GM18502 (cell line): ENCODE measurements around the gene PLXDC1.

Experiments used
- ATAC-seq: cut with Tn5 transposase; IDR thresholded peaks from one replicate; pipeline ENCODE4 v1.9.1; 2021; ENCODE audit warnings: mild to moderate bottlenecking; ENCODE audit not compliant: unreplicated experiment, poor library complexity

Gene PLXDC1

GRCh38 chr17:39151150-39151942, at the start of gene PLXDC1:
Gene PLXDC1 (minus strand): TSS chr17:39151637. CDS start chr17:39151437, 200 bp downstream.
- no peak for ATAC-seq

GRCh38 chr17:39200957-39201510, 49.6 kb upstream of the PLXDC1 start:
- no peak for ATAC-seq

DNA sequence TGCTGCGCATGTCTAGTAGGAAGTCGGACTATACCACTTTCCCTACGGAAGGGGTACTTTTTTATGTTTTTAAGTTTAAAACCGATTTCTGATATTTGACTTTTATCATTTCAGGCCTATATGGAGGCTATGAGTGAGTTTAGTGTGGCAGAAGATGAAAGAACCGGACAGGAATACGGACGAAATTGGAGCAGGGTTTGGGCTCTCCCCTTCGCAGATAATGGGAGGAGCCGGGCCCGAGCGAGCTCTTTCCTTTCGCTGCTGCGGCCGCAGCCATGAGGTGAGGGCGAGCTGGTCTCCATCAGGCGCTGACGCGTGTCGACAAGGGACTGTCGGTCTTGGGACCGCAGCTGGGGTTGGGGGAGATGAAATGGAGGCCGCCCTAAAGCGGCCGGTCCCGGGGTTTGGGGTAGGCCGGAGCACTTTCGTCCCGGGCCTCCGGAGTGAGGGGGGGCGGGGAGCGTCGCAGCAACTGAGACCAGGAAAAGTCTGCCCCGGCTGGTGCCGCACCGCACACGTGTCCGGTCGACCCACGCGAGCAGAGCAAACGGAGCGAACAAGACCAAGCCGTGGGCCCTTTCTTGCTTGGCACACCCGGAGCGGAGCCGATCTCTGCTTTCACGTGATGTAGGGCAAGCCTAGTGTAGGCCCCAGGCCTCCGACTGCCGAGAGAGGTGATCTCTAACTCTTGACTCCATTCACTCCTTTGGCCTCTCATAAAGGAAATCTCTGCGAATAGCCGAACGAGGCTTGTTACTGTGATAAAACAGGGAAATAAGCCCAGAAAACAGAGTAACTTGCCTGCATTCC, 48.8 kb upstream of the PLXDC1 start, which contains the start of gene RPL19:
RPL19 (plus strand) TSS at position 214 of the 810 bp plus-strand sequence; CDS start at position 276, 62 bp downstream.
- peak; percentile 60 for ATAC-seq

GRCh38 chr17:39199820-39200069, 48.3 kb upstream of the PLXDC1 start:
- peak; percentile 66 for ATAC-seq

DNA sequence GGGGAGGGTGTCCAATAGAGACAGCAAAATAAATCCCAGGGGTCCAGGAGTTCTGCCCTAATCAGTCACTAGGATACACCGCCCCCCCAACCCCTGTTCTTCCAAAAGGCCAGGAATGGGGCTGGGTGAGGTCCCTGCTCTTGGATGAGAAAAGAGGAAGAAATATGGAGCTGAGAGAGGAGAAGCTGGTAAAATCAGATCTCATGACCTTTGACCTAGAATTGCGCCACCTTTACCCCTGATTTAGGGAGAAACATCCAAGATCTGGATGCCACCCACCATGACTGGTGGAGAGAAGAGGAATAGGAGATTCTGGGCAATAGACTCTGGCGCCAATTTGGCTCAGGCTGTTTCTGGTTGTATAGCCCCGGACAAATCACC, 46.7 kb upstream of the PLXDC1 start:
- no peak for ATAC-seq

- no peak for ATAC-seq
Measured at GRCh38 chr17:39197380-39198185, 46.1 kb upstream of the PLXDC1 start, which contains the start of gene CACNB1. Gene CACNB1 (minus strand): TSS chr17:39197669. CDS start chr17:39197495, 174 bp downstream.

DNA sequence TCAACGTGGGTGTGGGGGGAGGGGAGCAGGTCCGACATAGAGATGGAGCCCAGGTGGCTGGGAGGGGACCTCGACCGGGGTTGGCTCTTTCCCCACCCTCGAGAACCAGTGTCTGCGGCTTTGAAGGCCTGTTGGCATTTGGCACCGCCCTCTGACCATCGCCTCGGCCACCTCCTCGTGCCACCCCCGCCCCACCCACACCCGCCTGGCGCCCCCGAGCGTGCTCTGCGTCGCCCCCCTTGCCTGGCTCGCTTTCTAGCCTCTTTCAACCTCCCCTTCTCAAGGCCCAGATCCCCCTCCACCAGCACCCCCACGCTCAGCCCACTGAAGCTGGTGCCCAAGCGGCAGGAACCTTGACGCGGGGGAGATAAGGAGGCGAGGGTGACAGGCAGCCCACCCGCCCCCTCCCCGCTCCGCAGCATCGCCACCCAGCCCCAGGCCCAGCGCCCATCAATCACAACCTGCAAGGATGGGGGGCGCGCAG, 45.4 kb upstream of the PLXDC1 start:
- no peak for ATAC-seq

GRCh38 chr17:39196241-39196807, 44.9 kb upstream of the PLXDC1 start:
- no peak for ATAC-seq

DNA sequence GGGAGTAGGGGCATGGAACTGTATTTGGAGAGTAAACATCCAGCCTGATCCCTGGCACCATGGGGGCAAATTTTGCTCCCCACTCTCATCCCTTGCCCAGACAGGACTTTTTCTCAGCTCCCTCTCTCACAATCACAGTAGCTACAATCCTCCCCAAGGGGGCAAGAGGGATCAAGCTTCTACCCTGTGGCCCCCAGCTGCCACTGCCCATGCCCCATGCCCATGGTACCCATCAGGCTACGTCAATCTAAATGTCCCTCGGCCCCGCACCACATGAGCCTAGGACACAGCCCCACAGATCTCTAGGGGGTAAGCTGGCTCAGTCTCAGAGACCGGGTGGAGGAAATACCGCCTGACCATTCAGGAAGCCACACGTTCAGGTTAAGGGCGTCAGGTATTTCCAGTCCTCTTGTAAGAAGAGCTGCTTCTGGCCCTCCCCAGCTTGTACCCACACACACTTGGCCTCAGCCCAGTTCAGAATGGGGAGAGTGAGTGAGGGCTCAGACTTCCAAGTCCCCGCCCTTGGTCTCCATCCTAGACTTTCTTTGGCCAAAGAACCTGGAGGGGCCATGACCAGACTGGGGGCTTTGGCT, 44.2 kb upstream of the PLXDC1 start:
- ATAC-seq, result no peak

GRCh38 chr17:39194985-39195524, 43.6 kb upstream of the PLXDC1 start:
- ATAC-seq, result no peak

- ATAC-seq, result no peak
Measured at GRCh38 chr17:39194089-39194984, 42.9 kb upstream of the PLXDC1 start.

GRCh38 chr17:39193346-39193745, 41.9 kb upstream of the PLXDC1 start:
- no peak for ATAC-seq

GRCh38 chr17:39192901-39193300, 41.5 kb upstream of the PLXDC1 start:
- ATAC-seq, result no peak

GRCh38 chr17:39191750-39192510, 40.5 kb upstream of the PLXDC1 start:
- ATAC-seq, result no peak

- no peak for ATAC-seq
Measured at GRCh38 chr17:39187152-39187830, 35.9 kb upstream of the PLXDC1 start.

GRCh38 chr17:39186481-39187002, 35.1 kb upstream of the PLXDC1 start:
- no peak for ATAC-seq

GRCh38 chr17:39183720-39184119, 32.3 kb upstream of the PLXDC1 start:
- ATAC-seq, result no peak
